ENCODE measurements around the gene POLR2I.

DNA sequence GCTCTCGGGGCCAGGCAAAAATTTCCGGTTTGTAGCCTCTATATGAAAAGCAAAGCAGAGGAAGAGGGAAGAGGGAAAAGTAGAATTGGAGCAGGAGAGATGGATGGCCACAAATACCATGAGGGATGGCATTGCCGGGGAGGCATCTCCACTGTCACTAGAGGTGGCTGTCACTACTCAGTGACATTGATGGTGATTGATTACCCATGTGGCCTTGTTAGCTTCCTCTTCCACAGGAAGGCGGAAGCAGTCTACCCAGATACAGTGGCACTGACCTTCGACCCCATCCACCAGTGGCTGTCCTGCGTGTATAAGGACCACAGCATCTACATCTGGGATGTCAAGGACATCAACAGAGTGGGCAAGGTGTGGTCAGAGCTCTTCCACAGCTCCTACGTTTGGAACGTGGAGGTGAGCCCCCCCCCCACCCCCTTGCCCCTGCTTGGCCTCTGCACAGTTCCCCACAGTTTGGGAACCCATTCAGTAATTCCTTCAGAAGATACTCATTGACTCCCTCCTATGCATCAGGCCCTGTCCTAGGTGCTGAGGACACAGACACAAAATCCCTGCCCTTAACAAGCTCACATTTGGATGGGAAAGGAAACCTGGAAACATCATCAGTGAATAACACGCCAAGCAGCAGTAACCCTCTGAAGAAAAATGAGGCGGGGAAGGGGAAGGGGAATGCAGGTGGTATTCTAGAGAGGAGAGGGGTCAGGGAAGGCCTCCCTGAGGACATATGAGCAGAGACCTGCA, 41.4 kb downstream of the POLR2I start:
- TF ChIP-seq, protein P1, sequence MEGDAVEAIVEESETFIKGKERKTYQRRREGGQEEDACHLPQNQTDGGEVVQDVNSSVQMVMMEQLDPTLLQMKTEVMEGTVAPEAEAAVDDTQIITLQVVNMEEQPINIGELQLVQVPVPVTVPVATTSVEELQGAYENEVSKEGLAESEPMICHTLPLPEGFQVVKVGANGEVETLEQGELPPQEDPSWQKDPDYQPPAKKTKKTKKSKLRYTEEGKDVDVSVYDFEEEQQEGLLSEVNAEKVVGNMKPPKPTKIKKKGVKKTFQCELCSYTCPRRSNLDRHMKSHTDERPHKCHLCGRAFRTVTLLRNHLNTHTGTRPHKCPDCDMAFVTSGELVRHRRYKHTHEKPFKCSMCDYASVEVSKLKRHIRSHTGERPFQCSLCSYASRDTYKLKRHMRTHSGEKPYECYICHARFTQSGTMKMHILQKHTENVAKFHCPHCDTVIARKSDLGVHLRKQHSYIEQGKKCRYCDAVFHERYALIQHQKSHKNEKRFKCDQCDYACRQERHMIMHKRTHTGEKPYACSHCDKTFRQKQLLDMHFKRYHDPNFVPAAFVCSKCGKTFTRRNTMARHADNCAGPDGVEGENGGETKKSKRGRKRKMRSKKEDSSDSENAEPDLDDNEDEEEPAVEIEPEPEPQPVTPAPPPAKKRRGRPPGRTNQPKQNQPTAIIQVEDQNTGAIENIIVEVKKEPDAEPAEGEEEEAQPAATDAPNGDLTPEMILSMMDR (IDR thresholded peaks at IDR 0.05), result no peak
- TF ChIP-seq POLR2A (IDR thresholded peaks at IDR 0.05), result no peak

Measured in testis (tissue), 2 donors.